ENCODE measurements around the gene NUDT9. TPM values are rescaled to one million over a fixed set of nuclear protein-coding genes. Genes with fewer than 3 reads are reported as not detected.

The NUDT9 gene
- total RNA-seq, 1 experiment from 2014 or later: 11.3 TPM

GRCh38 chr4:87451537-87451936, 29.2 kb downstream of the NUDT9 start:
- Histone ChIP-seq H3K4me3 (ENCODE audit: low read depth, low read length, poor library complexity, severe bottlenecking) (no peak overlapping the region), H3K9me3 (ENCODE audit: low read depth, low read length, poor library complexity, severe bottlenecking) (no peaks in the 10 kb centered on the region), H3K36me3 (ENCODE audit: insufficient read depth, low read length, poor library complexity, severe bottlenecking) (no peaks in the 10 kb centered on the region), H3K4me1 (ENCODE audit: insufficient read depth, low read length, poor library complexity, severe bottlenecking) (no peaks in the 10 kb centered on the region), H3K27me3 (replicated peaks; ENCODE audit: insufficient read depth, low read depth, low read length, poor library complexity) (no peaks in the 10 kb centered on the region), H3K27ac (ENCODE audit: low read depth, low read length, poor library complexity, severe bottlenecking) (no peak overlapping the region)
- TF ChIP-seq, protein P1, sequence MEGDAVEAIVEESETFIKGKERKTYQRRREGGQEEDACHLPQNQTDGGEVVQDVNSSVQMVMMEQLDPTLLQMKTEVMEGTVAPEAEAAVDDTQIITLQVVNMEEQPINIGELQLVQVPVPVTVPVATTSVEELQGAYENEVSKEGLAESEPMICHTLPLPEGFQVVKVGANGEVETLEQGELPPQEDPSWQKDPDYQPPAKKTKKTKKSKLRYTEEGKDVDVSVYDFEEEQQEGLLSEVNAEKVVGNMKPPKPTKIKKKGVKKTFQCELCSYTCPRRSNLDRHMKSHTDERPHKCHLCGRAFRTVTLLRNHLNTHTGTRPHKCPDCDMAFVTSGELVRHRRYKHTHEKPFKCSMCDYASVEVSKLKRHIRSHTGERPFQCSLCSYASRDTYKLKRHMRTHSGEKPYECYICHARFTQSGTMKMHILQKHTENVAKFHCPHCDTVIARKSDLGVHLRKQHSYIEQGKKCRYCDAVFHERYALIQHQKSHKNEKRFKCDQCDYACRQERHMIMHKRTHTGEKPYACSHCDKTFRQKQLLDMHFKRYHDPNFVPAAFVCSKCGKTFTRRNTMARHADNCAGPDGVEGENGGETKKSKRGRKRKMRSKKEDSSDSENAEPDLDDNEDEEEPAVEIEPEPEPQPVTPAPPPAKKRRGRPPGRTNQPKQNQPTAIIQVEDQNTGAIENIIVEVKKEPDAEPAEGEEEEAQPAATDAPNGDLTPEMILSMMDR (conservative IDR thresholded peaks at IDR 0.05; ENCODE audit: low read depth, low read length): no peak
- TF ChIP-seq EZH2 (IDR thresholded peaks at IDR 0.05; ENCODE audit: borderline replicate concordance, low read depth, low read length, poor library complexity, severe bottlenecking): no peak
- DNase-seq (ENCODE audit: low spot score): no peak
- CTCF ChIA-PET: no interaction called here
- intact Hi-C loops (cut with micrococcal nuclease; ENCODE audit: unreplicated experiment): no loop called here
- no TSS peak for BruUV-seq (replicated peaks)
- POLR2A ChIA-PET (ENCODE audit: low non-redundant PET): no interaction called here

DNA sequence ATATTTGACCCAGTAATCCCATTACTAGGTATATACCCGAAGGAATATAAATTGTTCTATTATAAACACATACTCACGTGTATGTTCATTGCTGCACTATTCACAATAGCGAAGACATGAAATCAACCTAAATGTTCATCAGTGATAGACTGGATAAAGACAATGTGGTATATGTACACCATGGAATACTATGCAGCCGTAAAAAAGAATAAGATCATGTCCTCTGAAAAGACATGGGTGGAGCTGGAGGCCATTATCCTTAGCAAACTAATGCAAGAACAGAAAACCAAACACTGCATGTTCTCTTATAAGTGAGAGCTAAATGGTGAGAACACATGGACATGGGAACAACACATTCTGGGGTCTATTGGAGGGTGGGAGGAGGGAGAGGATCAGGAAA, 36.5 kb downstream of the NUDT9 start:
- no TSS peak for BruUV-seq (replicated peaks)
- H3K4me3 ChIP-seq (ENCODE audit: low read depth, low read length, poor library complexity, severe bottlenecking): no peak overlapping the region
- ChIA-PET POLR2A (ENCODE audit: low non-redundant PET) (no interaction called here), CTCF (no interaction called here)
- no peaks in the 10 kb centered on the region for H3K27me3 ChIP-seq (replicated peaks; ENCODE audit: insufficient read depth, low read depth, low read length, poor library complexity)
- no peaks in the 10 kb centered on the region for H3K36me3 ChIP-seq (ENCODE audit: insufficient read depth, low read length, poor library complexity, severe bottlenecking)
- intact Hi-C loops (cut with micrococcal nuclease; ENCODE audit: unreplicated experiment): no loop called here
- no peak for TF ChIP-seq EZH2 (IDR thresholded peaks at IDR 0.05; ENCODE audit: borderline replicate concordance, low read depth, low read length, poor library complexity, severe bottlenecking)
- TF ChIP-seq, protein P1 (conservative IDR thresholded peaks at IDR 0.05; ENCODE audit: low read depth, low read length): no peak
- H3K4me1 ChIP-seq (ENCODE audit: insufficient read depth, low read length, poor library complexity, severe bottlenecking): no peaks in the 10 kb centered on the region
- H3K9me3 ChIP-seq (ENCODE audit: low read depth, low read length, poor library complexity, severe bottlenecking): no peaks in the 10 kb centered on the region
- DNase-seq (ENCODE audit: low spot score): no peak
- no peak overlapping the region for H3K27ac ChIP-seq (ENCODE audit: low read depth, low read length, poor library complexity, severe bottlenecking)

- H3K36me3 ChIP-seq (ENCODE audit: insufficient read depth, low read length, poor library complexity, severe bottlenecking): no peaks in the 10 kb centered on the region
- POLR2A ChIA-PET (ENCODE audit: low non-redundant PET): interaction anchor here (0.6 kb wide), 1 partner anchor 43 kb away, joined by 4 read pairs; no protein-coding TSS in a partner anchor
- H3K27ac ChIP-seq (ENCODE audit: low read depth, low read length, poor library complexity, severe bottlenecking): no peak overlapping the region
- TF ChIP-seq, protein P1 (conservative IDR thresholded peaks at IDR 0.05; ENCODE audit: low read depth, low read length): no peak
- no peak for TF ChIP-seq EZH2 (IDR thresholded peaks at IDR 0.05; ENCODE audit: borderline replicate concordance, low read depth, low read length, poor library complexity, severe bottlenecking)
- no peaks in the 10 kb centered on the region for H3K4me1 ChIP-seq (ENCODE audit: insufficient read depth, low read length, poor library complexity, severe bottlenecking)
- no peak for DNase-seq (ENCODE audit: low spot score)
- CTCF ChIA-PET: no interaction called here
- H3K4me3 ChIP-seq (ENCODE audit: low read depth, low read length, poor library complexity, severe bottlenecking): no peak overlapping the region
- no peaks in the 10 kb centered on the region for H3K9me3 ChIP-seq (ENCODE audit: low read depth, low read length, poor library complexity, severe bottlenecking)
- BruUV-seq (replicated peaks): no TSS peak
- intact Hi-C loops (cut with micrococcal nuclease; ENCODE audit: unreplicated experiment): loop anchor here (10.0 kb wide), 1 partner anchor 306 kb away; no protein-coding TSS in a partner anchor
- H3K27me3 ChIP-seq (replicated peaks; ENCODE audit: insufficient read depth, low read depth, low read length, poor library complexity): no peaks in the 10 kb centered on the region
Measured at GRCh38 chr4:87461281-87461700, 38.9 kb downstream of the NUDT9 start.
